Prostate gland (tissue), 2 donors: ENCODE measurements around the gene TEPSIN. TPM values are rescaled to one million over a fixed set of nuclear protein-coding genes. Genes with fewer than 3 reads are reported as not detected.

Experiments
- DNase-seq: peaks from one replicate; pipeline ENCODE4 v3.0.0-alpha.2; 2019; ENCODE audit warnings: low spot score
- H3K27ac ChIP-seq, 2 donors: fragments of 200-600 bp; sonication (generic); 2 replicates each; pipeline ENCODE4 v1.5.1; 2017 to 2019
- H3K27me3 ChIP-seq: fragments of 200-600 bp; sonication (generic); replicated peaks from 2 replicates; pipeline ENCODE4 v1.5.1; 2019; ENCODE audit not compliant: insufficient read depth
- H3K36me3 ChIP-seq, 2 donors: fragments of 200-600 bp; sonication (generic); 1 replicate in 1 of 2; 2 replicates in 1 of 2; pipeline versions ENCODE4 v1.5.1 to v1.8.1; 2017 to 2019
- H3K4me1 ChIP-seq: fragments of 200-600 bp; sonication (generic); replicated peaks from 2 replicates; pipeline ENCODE4 v1.5.1; 2019
- H3K4me3 ChIP-seq, 2 donors: fragments of 200-600 bp; sonication (generic); 2 replicates each; pipeline ENCODE4 v1.5.1; 2017 to 2019
- H3K9me3 ChIP-seq: fragments of 200-600 bp; sonication (generic); 2 replicates; pipeline ENCODE4 v1.5.1; 2017
- CTCF ChIP-seq, 4 experiments: fragments of 200-600 bp in 2 of 4; fragments of 450-650 bp in 2 of 4; sonication (generic) in 2 of 4; IDR thresholded peaks; 1 replicate in 3 of 4; 2 replicates in 1 of 4; pipeline ENCODE4 v1.5.1; 2016 to 2019; ENCODE audit warnings: antibody characterized with exemption in 4 of 4, mild to moderate bottlenecking in 2 of 4, moderate library complexity in 2 of 4
- POLR2A ChIP-seq: fragments of 450-650 bp; IDR thresholded peaks from one replicate; pipeline ENCODE4 v1.6.1; 2016; ENCODE audit warnings: antibody characterized with exemption, mild to moderate bottlenecking
- POLR2AphosphoS5 ChIP-seq: sonication (generic); formaldehyde crosslinking; IDR thresholded peaks from one replicate; pipeline ENCODE4 v1.6.1; 2017; ENCODE audit warnings: antibody characterized with exemption
- WGBS: methylation state at CpG from one replicate; pipeline ENCODE4 v1.1.5; 2018; 5-methylcytosine and 5-hydroxymethylcytosine counted together
- intact Hi-C: fragments of 100-400 bp; cut with DNase I; formaldehyde crosslinking; loops from one replicate; pipeline ENCODE4 v1.14.2; 2022
- total RNA-seq, 2 donors: library from RNA; depleted of rRNA; stranded (reverse); fragments of >200 nt; gene quantifications; one replicate each; pipeline ENCODE4 v1.1.0, GENCODE V29; 2016

TEPSIN gene
- total RNA-seq, 2 donors from 2014 or later: 35.6 to 81.5 TPM

GRCh38 chr17:81222620-81222905 is 16.3 kb downstream of the TEPSIN start:
- TF ChIP-seq CTCF (IDR thresholded peaks at IDR 0.05): no peak
- TF ChIP-seq POLR2A: no peak
- no peak for TF ChIP-seq POLR2AphosphoS5
- intact Hi-C loops: no loop called here
- Histone ChIP-seq H3K9me3 (no peaks in the 10 kb centered on the region), H3K36me3 (no peaks in the 10 kb centered on the region), H3K27ac (no peak overlapping the region), H3K4me3 (peak overlapping the region; percentile 73 to 74), H3K4me1 (peaks cover 10% of the 10 kb centered on the region), H3K27me3 (no peaks in the 10 kb centered on the region)
- WGBS: 2% methylated on average over 30 of the region's 30 CpGs
- DNase-seq: no peak

- no peak for DNase-seq
- WGBS: 15% methylated on average over 22 of the region's 24 CpGs
- Histone ChIP-seq H3K27ac (no peak overlapping the region), H3K4me3 (peak overlapping the region; percentile 73 to 74), H3K4me1 (peaks cover 10% of the 10 kb centered on the region), H3K36me3 (no peaks in the 10 kb centered on the region), H3K9me3 (no peaks in the 10 kb centered on the region), H3K27me3 (no peaks in the 10 kb centered on the region)
- TF ChIP-seq POLR2AphosphoS5 (no peak), CTCF (IDR thresholded peaks at IDR 0.05) (no peak), POLR2A (no peak)
- intact Hi-C loops: no loop called here
These were observed 16.8 kb downstream of the TEPSIN start for GRCh38 chr17:81221842-81222619.

- WGBS: 57% methylated on average over 11 of the region's 11 CpGs
- no peak for DNase-seq
- peaks cover 10% of the 10 kb centered on the region for H3K4me1 ChIP-seq
- intact Hi-C loops: no loop called here
- no peak overlapping the region for H3K27ac ChIP-seq
- no peaks in the 10 kb centered on the region for H3K27me3 ChIP-seq
- H3K4me3 ChIP-seq: no peak overlapping the region
- no peaks in the 10 kb centered on the region for H3K9me3 ChIP-seq
- no peaks in the 10 kb centered on the region for H3K36me3 ChIP-seq
- TF ChIP-seq POLR2AphosphoS5: no peak
- TF ChIP-seq POLR2A: no peak
- TF ChIP-seq CTCF (IDR thresholded peaks at IDR 0.05): no peak
These were observed 17.4 kb downstream of the TEPSIN start for GRCh38 chr17:81221371-81221841.

GRCh38 chr17:81219476-81220180 is 19.2 kb downstream of the TEPSIN start:
- no peak overlapping the region for H3K4me3 ChIP-seq
- no peaks in the 10 kb centered on the region for H3K27me3 ChIP-seq
- no peak overlapping the region for H3K27ac ChIP-seq
- TF ChIP-seq CTCF (IDR thresholded peaks at IDR 0.05): no peak
- TF ChIP-seq POLR2AphosphoS5: no peak
- no peak for TF ChIP-seq POLR2A
- no peak for DNase-seq
- peaks cover 10% of the 10 kb centered on the region for H3K4me1 ChIP-seq
- 92% methylated on average over 24 of the region's 24 CpGs for WGBS
- no peaks in the 10 kb centered on the region for H3K36me3 ChIP-seq
- no peaks in the 10 kb centered on the region for H3K9me3 ChIP-seq
- intact Hi-C loops: no loop called here
